Mucosa of gallbladder (tissue), 1 donor: ENCODE results near the gene ANKRD33B. TPM values are rescaled to one million over a fixed set of nuclear protein-coding genes. Genes with fewer than 3 reads are reported as not detected.

Experiments used
- DNase-seq: peaks from one replicate; pipeline ENCODE4 v3.0.0-alpha.2; 2020; ENCODE audit warnings: low spot score
- total RNA-seq: library from RNA; stranded (reverse); gene quantifications from one replicate; pipeline ENCODE4 v1.2.1, GENCODE V29; 2021
- donor health status: DM: no; HTN: no; CAD: no.

ANKRD33B gene
- total RNA-seq, 1 donor from 2014 or later = 1.4 TPM

GRCh38 chr5:10578293-10578665, 14.4 kb downstream of the ANKRD33B start:
- DNase-seq = no peak

GRCh38 chr5:10578869-10579268, 15.0 kb downstream of the ANKRD33B start:
- DNase-seq = no peak

- no peak for DNase-seq
Observed at GRCh38 chr5:10579536-10580521, 16.0 kb downstream of the ANKRD33B start.

GRCh38 chr5:10580531-10581423, 16.9 kb downstream of the ANKRD33B start:
- no peak for DNase-seq

GRCh38 chr5:10581424-10581748, 17.5 kb downstream of the ANKRD33B start:
- no peak for DNase-seq

GRCh38 chr5:10581867-10582511, 18.1 kb downstream of the ANKRD33B start:
- DNase-seq = no peak

GRCh38 chr5:10582512-10582897, 18.6 kb downstream of the ANKRD33B start:
- DNase-seq = no peak

- DNase-seq = no peak
Observed at GRCh38 chr5:10583663-10584572, 20.0 kb downstream of the ANKRD33B start.

GRCh38 chr5:10584714-10585517, 21.0 kb downstream of the ANKRD33B start:
- no peak for DNase-seq

GRCh38 chr5:10585518-10585915, 21.6 kb downstream of the ANKRD33B start:
- DNase-seq = no peak

- no peak for DNase-seq
Observed at GRCh38 chr5:10586008-10586407, 22.1 kb downstream of the ANKRD33B start.

- no peak for DNase-seq
Observed at GRCh38 chr5:10586555-10586954, 22.7 kb downstream of the ANKRD33B start.

GRCh38 chr5:10588109-10588775, 24.4 kb downstream of the ANKRD33B start:
- no peak for DNase-seq

- DNase-seq = no peak
Observed at GRCh38 chr5:10588779-10589447, 25.0 kb downstream of the ANKRD33B start.

GRCh38 chr5:10590226-10590999, 26.5 kb downstream of the ANKRD33B start:
- DNase-seq = no peak

GRCh38 chr5:10591159-10591558, 27.3 kb downstream of the ANKRD33B start:
- no peak for DNase-seq

GRCh38 chr5:10591966-10592365, 28.1 kb downstream of the ANKRD33B start:
- no peak for DNase-seq

GRCh38 chr5:10592601-10593000, 28.7 kb downstream of the ANKRD33B start:
- no peak for DNase-seq
